Neural cell (in vitro differentiated cells): Measurements from ENCODE around the gene ZNF804A.

ENCODE experiments used
- EP300 ChIP-seq: fragments of 450-650 bp; conservative IDR thresholded peaks from 2 replicates; pipeline ENCODE4 v1.6.1; 2014; ENCODE audit warnings: antibody characterized with exemption, mild to moderate bottlenecking, moderate library complexity; ENCODE audit not compliant: poor library complexity, severe bottlenecking
- POLR2AphosphoS5 ChIP-seq: IDR thresholded peaks from 2 replicates; pipeline ENCODE4 v1.6.1; 2012
- TF ChIP-seq, protein P1 (sequence below): fragments of 450-650 bp; IDR thresholded peaks from 2 replicates; pipeline ENCODE4 v1.5.1; 2014; ENCODE audit warnings: antibody characterized with exemption, mild to moderate bottlenecking, moderate library complexity; ENCODE audit not compliant: poor library complexity, severe bottlenecking
- TF ChIP-seq, protein P2 (sequence below): IDR thresholded peaks from 2 replicates; pipeline ENCODE4 v1.6.1; 2012; ENCODE audit warnings: borderline replicate concordance

DNA sequence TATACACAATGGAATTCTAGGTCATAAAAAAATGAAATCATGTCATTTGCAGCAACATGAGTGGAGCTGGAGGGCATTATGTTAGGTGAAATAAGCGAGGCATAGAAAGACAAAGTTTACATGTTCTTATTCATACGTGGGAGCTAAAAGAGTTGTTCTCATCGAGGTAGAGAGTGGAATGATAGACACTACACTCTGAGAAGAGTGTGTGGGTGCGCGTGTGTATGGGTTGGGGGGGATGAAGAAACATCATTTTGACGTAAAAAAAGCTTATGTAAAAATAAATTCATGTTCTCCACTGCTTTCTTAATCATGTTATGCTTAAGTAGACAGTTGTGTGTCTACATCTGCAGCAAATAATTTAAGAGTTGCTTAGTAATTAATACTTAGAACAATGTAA, 123.6 kb downstream of the ZNF804A start:
- TF ChIP-seq POLR2AphosphoS5 (no peak), EP300 (no peak)
- TF ChIP-seq, protein P1, sequence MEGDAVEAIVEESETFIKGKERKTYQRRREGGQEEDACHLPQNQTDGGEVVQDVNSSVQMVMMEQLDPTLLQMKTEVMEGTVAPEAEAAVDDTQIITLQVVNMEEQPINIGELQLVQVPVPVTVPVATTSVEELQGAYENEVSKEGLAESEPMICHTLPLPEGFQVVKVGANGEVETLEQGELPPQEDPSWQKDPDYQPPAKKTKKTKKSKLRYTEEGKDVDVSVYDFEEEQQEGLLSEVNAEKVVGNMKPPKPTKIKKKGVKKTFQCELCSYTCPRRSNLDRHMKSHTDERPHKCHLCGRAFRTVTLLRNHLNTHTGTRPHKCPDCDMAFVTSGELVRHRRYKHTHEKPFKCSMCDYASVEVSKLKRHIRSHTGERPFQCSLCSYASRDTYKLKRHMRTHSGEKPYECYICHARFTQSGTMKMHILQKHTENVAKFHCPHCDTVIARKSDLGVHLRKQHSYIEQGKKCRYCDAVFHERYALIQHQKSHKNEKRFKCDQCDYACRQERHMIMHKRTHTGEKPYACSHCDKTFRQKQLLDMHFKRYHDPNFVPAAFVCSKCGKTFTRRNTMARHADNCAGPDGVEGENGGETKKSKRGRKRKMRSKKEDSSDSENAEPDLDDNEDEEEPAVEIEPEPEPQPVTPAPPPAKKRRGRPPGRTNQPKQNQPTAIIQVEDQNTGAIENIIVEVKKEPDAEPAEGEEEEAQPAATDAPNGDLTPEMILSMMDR: no peak
- TF ChIP-seq, protein P2, sequence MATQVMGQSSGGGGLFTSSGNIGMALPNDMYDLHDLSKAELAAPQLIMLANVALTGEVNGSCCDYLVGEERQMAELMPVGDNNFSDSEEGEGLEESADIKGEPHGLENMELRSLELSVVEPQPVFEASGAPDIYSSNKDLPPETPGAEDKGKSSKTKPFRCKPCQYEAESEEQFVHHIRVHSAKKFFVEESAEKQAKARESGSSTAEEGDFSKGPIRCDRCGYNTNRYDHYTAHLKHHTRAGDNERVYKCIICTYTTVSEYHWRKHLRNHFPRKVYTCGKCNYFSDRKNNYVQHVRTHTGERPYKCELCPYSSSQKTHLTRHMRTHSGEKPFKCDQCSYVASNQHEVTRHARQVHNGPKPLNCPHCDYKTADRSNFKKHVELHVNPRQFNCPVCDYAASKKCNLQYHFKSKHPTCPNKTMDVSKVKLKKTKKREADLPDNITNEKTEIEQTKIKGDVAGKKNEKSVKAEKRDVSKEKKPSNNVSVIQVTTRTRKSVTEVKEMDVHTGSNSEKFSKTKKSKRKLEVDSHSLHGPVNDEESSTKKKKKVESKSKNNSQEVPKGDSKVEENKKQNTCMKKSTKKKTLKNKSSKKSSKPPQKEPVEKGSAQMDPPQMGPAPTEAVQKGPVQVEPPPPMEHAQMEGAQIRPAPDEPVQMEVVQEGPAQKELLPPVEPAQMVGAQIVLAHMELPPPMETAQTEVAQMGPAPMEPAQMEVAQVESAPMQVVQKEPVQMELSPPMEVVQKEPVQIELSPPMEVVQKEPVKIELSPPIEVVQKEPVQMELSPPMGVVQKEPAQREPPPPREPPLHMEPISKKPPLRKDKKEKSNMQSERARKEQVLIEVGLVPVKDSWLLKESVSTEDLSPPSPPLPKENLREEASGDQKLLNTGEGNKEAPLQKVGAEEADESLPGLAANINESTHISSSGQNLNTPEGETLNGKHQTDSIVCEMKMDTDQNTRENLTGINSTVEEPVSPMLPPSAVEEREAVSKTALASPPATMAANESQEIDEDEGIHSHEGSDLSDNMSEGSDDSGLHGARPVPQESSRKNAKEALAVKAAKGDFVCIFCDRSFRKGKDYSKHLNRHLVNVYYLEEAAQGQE: no peak
